Mesenchymal stem cell (in vitro differentiated cells and primary cell): ENCODE measurements around the gene CRELD1.
"Not testable (repeated sequence)": the region's sequence is repeated elsewhere in the genome, so short reads cannot be mapped to it uniquely, and the experiment has no call there.

Experiments used
- DNase-seq: peaks from one replicate; pipeline ENCODE4 v3.0.0-alpha.2; 2013
- H2AFZ ChIP-seq: one replicate; pipeline ENCODE4 v1.6.1; 2013; ENCODE audit warnings: low read depth, mild to moderate bottlenecking, control low read depth, inconsistent platforms, low read length, moderate library complexity
- H2AK5ac ChIP-seq: 2 replicates; pipeline ENCODE4 v1.6.1; 2013; ENCODE audit warnings: low read length, moderate library complexity, mild to moderate bottlenecking, inconsistent platforms; ENCODE audit not compliant: severe bottlenecking
- H2BK120ac ChIP-seq: one replicate; pipeline ENCODE4 v1.6.1; 2013; ENCODE audit warnings: low read depth, mild to moderate bottlenecking, inconsistent platforms, low read length, moderate library complexity
- H2BK12ac ChIP-seq, 2 experiments: one replicate each; pipeline ENCODE4 v1.6.1; 2013; ENCODE audit warnings: inconsistent platforms in 2 of 2, low read length in 2 of 2, mild to moderate bottlenecking in 2 of 2, moderate library complexity in 2 of 2, control low read depth in 1 of 2
- H2BK15ac ChIP-seq: one replicate; pipeline ENCODE4 v1.6.1; 2013; ENCODE audit warnings: mild to moderate bottlenecking, low read depth, inconsistent platforms; ENCODE audit not compliant: poor library complexity, severe bottlenecking
- H2BK5ac ChIP-seq: 2 replicates; pipeline ENCODE4 v1.6.1; 2013; ENCODE audit warnings: low read depth, mild to moderate bottlenecking, low read length, control low read depth, inconsistent platforms; ENCODE audit not compliant: poor library complexity, severe bottlenecking
- H3K14ac ChIP-seq, 2 experiments: one replicate each; pipeline ENCODE4 v1.6.1; 2013; ENCODE audit warnings: inconsistent platforms in 2 of 2, low read length in 2 of 2, control low read depth in 1 of 2, mild to moderate bottlenecking in 1 of 2, moderate library complexity in 1 of 2
- H3K18ac ChIP-seq, 2 experiments: one replicate each; pipeline ENCODE4 v1.6.1; 2013; ENCODE audit warnings: inconsistent platforms in 2 of 2, low read length in 2 of 2, control low read depth in 1 of 2, low read depth in 1 of 2, mild to moderate bottlenecking in 1 of 2
- H3K23ac ChIP-seq, 2 experiments: one replicate each; pipeline ENCODE4 v1.6.1; 2013; ENCODE audit warnings: inconsistent platforms in 2 of 2, low read length in 2 of 2, mild to moderate bottlenecking in 2 of 2, moderate library complexity in 2 of 2, control low read depth in 1 of 2
- H3K27ac ChIP-seq: 2 replicates; pipeline ENCODE4 v1.5.1; 2013; ENCODE audit warnings: mild to moderate bottlenecking, moderate library complexity, low read length, control low read depth, inconsistent platforms; ENCODE audit not compliant: poor library complexity, severe bottlenecking
- H3K27me3 ChIP-seq, 2 experiments: 2 replicates each; pipeline versions ENCODE4 v1.6.1 to v1.7.0; 2013; ENCODE audit warnings: low read length in 2 of 2, mild to moderate bottlenecking in 2 of 2, moderate library complexity in 2 of 2, control low read depth in 1 of 2, inconsistent platforms in 1 of 2; ENCODE audit not compliant: control insufficient read depth in 1 of 2, insufficient read depth in 1 of 2
- H3K36me3 ChIP-seq, 2 experiments: 2 replicates each; pipeline versions ENCODE4 v1.6.1 to v1.7.0; 2013; ENCODE audit warnings: low read length in 2 of 2, control low read depth in 1 of 2, inconsistent platforms in 1 of 2, low read depth in 1 of 2, mild to moderate bottlenecking in 1 of 2; ENCODE audit not compliant: insufficient read depth in 2 of 2, control insufficient read depth in 1 of 2
- H3K4ac ChIP-seq, 2 experiments: one replicate each; pipeline ENCODE4 v1.6.1; 2013; ENCODE audit warnings: inconsistent platforms in 2 of 2, low read length in 2 of 2, mild to moderate bottlenecking in 2 of 2, moderate library complexity in 2 of 2, control low read depth in 1 of 2, low read depth in 1 of 2
- H3K4me1 ChIP-seq: 2 replicates; pipeline ENCODE4 v1.6.1; 2013; ENCODE audit warnings: low read depth, low read length, control low read depth; ENCODE audit not compliant: control insufficient read depth, insufficient read depth
- H3K4me2 ChIP-seq: 2 replicates; pipeline ENCODE4 v1.6.1; 2013; ENCODE audit warnings: low read length, mild to moderate bottlenecking, inconsistent platforms; ENCODE audit not compliant: poor library complexity, severe bottlenecking
- H3K4me3 ChIP-seq, 2 experiments: 2 replicates each; pipeline versions ENCODE4 v1.5.1 to v1.7.0; 2013; ENCODE audit warnings: low read length in 2 of 2, mild to moderate bottlenecking in 2 of 2, control low read depth in 1 of 2, low read depth in 1 of 2; ENCODE audit not compliant: insufficient read depth in 1 of 2
- H3K79me1 ChIP-seq: replicated peaks from 2 replicates; pipeline ENCODE4 v1.6.1; 2013; ENCODE audit warnings: mild to moderate bottlenecking, control low read depth, low read length, inconsistent platforms; ENCODE audit not compliant: poor library complexity, severe bottlenecking
- H3K9ac ChIP-seq: 2 replicates; pipeline ENCODE4 v1.7.0; 2013; ENCODE audit warnings: mild to moderate bottlenecking, low read length, moderate library complexity
- H3K9me3 ChIP-seq: 2 replicates; pipeline ENCODE4 v1.7.0; 2013; ENCODE audit warnings: mild to moderate bottlenecking, low read length; ENCODE audit not compliant: control insufficient read depth
- H4K8ac ChIP-seq: one replicate; pipeline ENCODE4 v1.6.1; 2013; ENCODE audit warnings: inconsistent platforms, mild to moderate bottlenecking, low read length, moderate library complexity
- H4K91ac ChIP-seq: one replicate; pipeline ENCODE4 v1.6.1; 2013; ENCODE audit warnings: mild to moderate bottlenecking, low read length, inconsistent platforms
- WGBS: methylation state at CpG from one replicate; pipeline ENCODE4 v1.1.7; 2013; ENCODE audit warnings: mixed read lengths; 5-methylcytosine and 5-hydroxymethylcytosine counted together

Gene CRELD1

GRCh38 chr3:9898467-9899241 is 35.0 kb upstream of the CRELD1 start:
- DNase-seq: no peak
- Histone ChIP-seq H3K23ac (no peak overlapping the region), H3K4me3 (no peak overlapping the region), H2BK15ac (no peak overlapping the region), H3K4ac (no peak overlapping the region), H3K18ac (no peak overlapping the region), H3K27me3 (no peaks in the 10 kb centered on the region), H4K8ac (no peak overlapping the region), H3K79me1 (peaks cover 9% of the 10 kb centered on the region), H2AK5ac (peak overlapping the region; percentile 99), H3K27ac (peak overlapping the region; percentile 76), H3K36me3 (peaks cover 0 to 8% of the 10 kb centered on the region in 2 experiments), H2BK120ac (no peak overlapping the region), H2BK5ac (no peak overlapping the region), H4K91ac (peak overlapping the region; percentile 76), H3K14ac (no peak overlapping the region), H2BK12ac (peak overlapping the region in 1 of 2 experiments; percentile 60), H2AFZ (no peak overlapping the region), H3K4me2 (no peak overlapping the region), H3K9ac (no peak overlapping the region), H3K4me1 (peaks cover 28% of the 10 kb centered on the region), H3K9me3 (no peaks in the 10 kb centered on the region)
- WGBS: 84% methylated on average over 8 of the region's 8 CpGs

GRCh38 chr3:9899289-9899791 is 34.3 kb upstream of the CRELD1 start:
- Histone ChIP-seq H3K4me1 (peaks cover 26% of the 10 kb centered on the region), H3K9me3 (no peaks in the 10 kb centered on the region), H4K91ac (no peak overlapping the region), H2BK120ac (no peak overlapping the region), H2BK12ac (no peak overlapping the region), H3K79me1 (peaks cover 8% of the 10 kb centered on the region), H3K9ac (no peak overlapping the region), H2AFZ (no peak overlapping the region), H3K27ac (no peak overlapping the region), H3K18ac (no peak overlapping the region), H3K36me3 (peaks cover 0 to 5% of the 10 kb centered on the region in 2 experiments), H3K23ac (no peak overlapping the region), H2AK5ac (no peak overlapping the region), H2BK5ac (no peak overlapping the region), H3K14ac (no peak overlapping the region), H3K4me3 (no peak overlapping the region), H3K4me2 (no peak overlapping the region), H3K4ac (no peak overlapping the region), H2BK15ac (no peak overlapping the region), H3K27me3 (no peaks in the 10 kb centered on the region), H4K8ac (no peak overlapping the region)
- WGBS: 73% methylated on average over 3 of the region's 3 CpGs
- no peak for DNase-seq

GRCh38 chr3:9900965-9901415 is 32.6 kb upstream of the CRELD1 start:
- not testable (repeated sequence) for H2AFZ ChIP-seq, H4K91ac ChIP-seq, DNase-seq, H2BK12ac ChIP-seq, H2BK120ac ChIP-seq, H3K18ac ChIP-seq, H2BK5ac ChIP-seq, H3K23ac ChIP-seq, H2BK15ac ChIP-seq, H3K79me1 ChIP-seq, H2AK5ac ChIP-seq, H3K4me3 ChIP-seq, H3K36me3 ChIP-seq, H3K4ac ChIP-seq, H4K8ac ChIP-seq, H3K9ac ChIP-seq, H3K4me2 ChIP-seq, H3K27ac ChIP-seq, H3K9me3 ChIP-seq, H3K14ac ChIP-seq, H3K27me3 ChIP-seq
- H3K4me1 ChIP-seq: peaks cover 26% of the 10 kb centered on the region
- 96% methylated on average over 5 of the region's 6 CpGs for WGBS

GRCh38 chr3:9901967-9902366 is 31.7 kb upstream of the CRELD1 start:
- H4K91ac ChIP-seq: no peak overlapping the region
- H4K8ac ChIP-seq: no peak overlapping the region
- H3K79me1 ChIP-seq: peaks cover 2% of the 10 kb centered on the region
- no peak overlapping the region for H3K4me2 ChIP-seq
- H3K9me3 ChIP-seq: no peaks in the 10 kb centered on the region
- H3K14ac ChIP-seq: no peak overlapping the region
- no peak overlapping the region for H3K4me3 ChIP-seq
- H3K18ac ChIP-seq: no peak overlapping the region
- H2AFZ ChIP-seq: no peak overlapping the region
- 93% methylated on average over 5 of the region's 5 CpGs for WGBS
- no peak overlapping the region for H3K23ac ChIP-seq
- H2BK5ac ChIP-seq: no peak overlapping the region
- no peak overlapping the region for H2AK5ac ChIP-seq
- peaks cover 21% of the 10 kb centered on the region for H3K4me1 ChIP-seq
- no peak overlapping the region for H3K27ac ChIP-seq
- no peak for DNase-seq
- no peak overlapping the region for H2BK120ac ChIP-seq
- H3K27me3 ChIP-seq: no peaks in the 10 kb centered on the region
- H3K36me3 ChIP-seq: no peaks in the 10 kb centered on the region
- H3K4ac ChIP-seq: no peak overlapping the region
- H2BK15ac ChIP-seq: no peak overlapping the region
- H2BK12ac ChIP-seq: no peak overlapping the region
- H3K9ac ChIP-seq: no peak overlapping the region
